Liver (tissue), 9 donors: ENCODE measurements around the gene ACOXL. TPM values are rescaled to one million over a fixed set of nuclear protein-coding genes. Genes with fewer than 3 reads are reported as not detected.

Source experiments
- DNase-seq: peaks from one replicate; pipeline ENCODE4 v3.0.0-alpha.2; 2017; ENCODE audit warnings: low spot score
- H3K27ac ChIP-seq, 2 donors: one replicate each; pipeline ENCODE4 v1.7.0; 2013; ENCODE audit warnings: inconsistent platforms in 2 of 2, low read length in 2 of 2, control low read depth in 1 of 2, low read depth in 1 of 2, mild to moderate bottlenecking in 1 of 2
- H3K27me3 ChIP-seq, 4 donors: one replicate each; pipeline versions ENCODE4 v1.6.1 to v1.7.0; 2013; ENCODE audit warnings: low read length in 3 of 4, inconsistent platforms in 1 of 4, mild to moderate bottlenecking in 1 of 4, moderate library complexity in 1 of 4; ENCODE audit not compliant: control insufficient read depth in 4 of 4, insufficient read depth in 4 of 4
- H3K36me3 ChIP-seq, 4 donors: one replicate each; pipeline versions ENCODE4 v1.6.1 to v1.7.0; 2013; ENCODE audit warnings: low read length in 3 of 4, mild to moderate bottlenecking in 3 of 4, low read depth in 1 of 4, moderate library complexity in 1 of 4; ENCODE audit not compliant: control insufficient read depth in 4 of 4, insufficient read depth in 3 of 4
- H3K4me1 ChIP-seq, 4 donors: one replicate each; pipeline versions ENCODE4 v1.6.1 to v1.7.0; 2013; ENCODE audit warnings: low read length in 3 of 4, mild to moderate bottlenecking in 3 of 4, moderate library complexity in 1 of 4; ENCODE audit not compliant: control insufficient read depth in 4 of 4, insufficient read depth in 4 of 4
- H3K4me3 ChIP-seq, 3 donors: one replicate each; pipeline versions ENCODE4 v1.6.1 to v1.7.0; 2013; ENCODE audit warnings: low read length in 3 of 3, control low read depth in 1 of 3, low read depth in 1 of 3, mild to moderate bottlenecking in 1 of 3
- H3K9ac ChIP-seq, 2 donors: one replicate each; pipeline ENCODE4 v1.7.0; 2013; ENCODE audit warnings: low read length in 2 of 2, mild to moderate bottlenecking in 2 of 2, moderate library complexity in 2 of 2, control low read depth in 1 of 2, low read depth in 1 of 2
- H3K9me3 ChIP-seq, 4 donors: one replicate each; pipeline versions ENCODE4 v1.6.1 to v1.7.0; 2013; ENCODE audit warnings: low read length in 3 of 4; ENCODE audit not compliant: control insufficient read depth in 4 of 4
- ATF3 ChIP-seq: IDR thresholded peaks from 2 replicates; pipeline ENCODE4 v1.6.1; 2016; ENCODE audit warnings: antibody characterized with exemption
- CTCF ChIP-seq: fragments of 150-350 bp; IDR thresholded peaks from 2 replicates; pipeline ENCODE4 v1.5.1; 2017; ENCODE audit warnings: improper control_type of control experiment, low read depth, low read length; ENCODE audit not compliant: missing input control
- EGR1 ChIP-seq, 2 donors: IDR thresholded peaks; 2 replicates each; pipeline ENCODE4 v1.6.1; 2016 to 2018; ENCODE audit warnings: antibody characterized with exemption in 2 of 2, low read depth in 2 of 2
- FOXA1 ChIP-seq: IDR thresholded peaks from 2 replicates; pipeline ENCODE4 v1.6.1; 2016; ENCODE audit warnings: antibody characterized with exemption
- FOXA2 ChIP-seq: IDR thresholded peaks from 2 replicates; pipeline ENCODE4 v1.6.1; 2016; ENCODE audit warnings: antibody characterized with exemption
- GABPA ChIP-seq, 2 donors: IDR thresholded peaks in 1 of 2; conservative IDR thresholded peaks in 1 of 2; 2 replicates each; pipeline ENCODE4 v1.6.1; 2016; ENCODE audit warnings: antibody characterized with exemption in 2 of 2, mild to moderate bottlenecking in 1 of 2, moderate library complexity in 1 of 2
- MAX ChIP-seq: IDR thresholded peaks from 2 replicates; pipeline ENCODE4 v1.6.1; 2016; ENCODE audit warnings: antibody characterized with exemption
- NR2F2 ChIP-seq: IDR thresholded peaks from 2 replicates; pipeline ENCODE4 v1.6.1; 2016; ENCODE audit warnings: antibody characterized with exemption
- RAD21 ChIP-seq, 2 donors: IDR thresholded peaks; 2 replicates each; pipeline ENCODE4 v1.6.1; 2016; ENCODE audit warnings: antibody characterized with exemption in 2 of 2, mild to moderate bottlenecking in 2 of 2
- REST ChIP-seq: IDR thresholded peaks from 2 replicates; pipeline ENCODE4 v1.6.1; 2016; ENCODE audit warnings: antibody characterized with exemption, mild to moderate bottlenecking
- RXRA ChIP-seq, 2 donors: IDR thresholded peaks; 2 replicates each; pipeline ENCODE4 v1.6.1; 2017 to 2018; ENCODE audit warnings: antibody characterized with exemption in 2 of 2, mild to moderate bottlenecking in 1 of 2
- SP1 ChIP-seq: IDR thresholded peaks from 2 replicates; pipeline ENCODE4 v1.6.1; 2018; ENCODE audit warnings: antibody characterized with exemption, mild to moderate bottlenecking
- TAF1 ChIP-seq: conservative IDR thresholded peaks from 2 replicates; pipeline ENCODE4 v1.6.1; 2016; ENCODE audit warnings: antibody characterized with exemption, mild to moderate bottlenecking
- YY1 ChIP-seq: IDR thresholded peaks from 2 replicates; pipeline ENCODE4 v1.6.1; 2016; ENCODE audit warnings: antibody characterized with exemption, mild to moderate bottlenecking
- whole genome bisulfite sequencing: extraction: QIAGEN DNeasy Blood & Tissue Kit; methylation state at CpG from one replicate; pipeline ENCODE4 v1.1.7; 2013; 5-methylcytosine and 5-hydroxymethylcytosine counted together
- polyA plus RNA-seq, 2 donors: library from polyadenylated mRNA; stranded (reverse) in 1 of 2; unstranded in 1 of 2; fragments of 200-250 nt in 1 of 2; fragments of >200 nt in 1 of 2; fragmentation: Nextera tagmentation in 1 of 2; extraction: Ambion mirVana in 1 of 2; gene quantifications; one replicate each; pipeline versions ENCODE4 v1.2.1 to v1.2.3, GENCODE V29; 2013 to 2015
- total RNA-seq, 2 donors: library from RNA; depleted of rRNA; stranded (reverse); fragments of >200 nt; gene quantifications; one replicate each; pipeline ENCODE4 v1.2.3, GENCODE V29; 2014
- donor health status: healthy.
- donor health status: healthy.
- donor health status: healthy.
- donor health status: healthy.
- donor health status: healthy.

ACOXL gene
- total and polyA plus RNA-seq, 4 donors = 0.07 TPM; not detected in 3

- TF ChIP-seq GABPA (IDR thresholded peaks at IDR 0.05 in 1 of 2, conservative IDR thresholded peaks at IDR 0.05 in 1 of 2) (no peak), TAF1 (no peak), FOXA2 (no peak), RXRA (IDR thresholded peaks at IDR 0.05) (no peak), RAD21 (IDR thresholded peaks at IDR 0.05) (no peak), NR2F2 (no peak), YY1 (no peak), ATF3 (no peak), MAX (no peak), EGR1 (IDR thresholded peaks at IDR 0.05; ENCODE audit: low read depth in 2 of 2) (no peak), SP1 (no peak), FOXA1 (no peak)
- H3K27me3 ChIP-seq = no peaks in the 10 kb centered on the region
- 79% methylated on average over 3 of the region's 3 CpGs for WGBS
- no peak for DNase-seq
- no peaks in the 10 kb centered on the region for H3K9me3 ChIP-seq
- no peak overlapping the region for H3K27ac ChIP-seq
- H3K36me3 ChIP-seq = no peaks in the 10 kb centered on the region
- H3K4me3 ChIP-seq = no peak overlapping the region
- H3K9ac ChIP-seq = no peak overlapping the region
- no peaks in the 10 kb centered on the region for H3K4me1 ChIP-seq
These were observed 72.1 kb downstream of the ACOXL start for GRCh38 chr2:110804433-110804832.

GRCh38 chr2:110804915-110805314, 72.5 kb downstream of the ACOXL start:
- no peak overlapping the region for H3K27ac ChIP-seq
- H3K36me3 ChIP-seq = no peaks in the 10 kb centered on the region
- H3K4me1 ChIP-seq = no peaks in the 10 kb centered on the region
- no peak overlapping the region for H3K4me3 ChIP-seq
- no peaks in the 10 kb centered on the region for H3K27me3 ChIP-seq
- no peaks in the 10 kb centered on the region for H3K9me3 ChIP-seq
- H3K9ac ChIP-seq = no peak overlapping the region
- DNase-seq = no peak
- TF ChIP-seq CTCF (no peak), GABPA (IDR thresholded peaks at IDR 0.05 in 1 of 2, conservative IDR thresholded peaks at IDR 0.05 in 1 of 2) (no peak), YY1 (no peak), ATF3 (no peak), RXRA (IDR thresholded peaks at IDR 0.05) (no peak), TAF1 (no peak), EGR1 (IDR thresholded peaks at IDR 0.05; ENCODE audit: low read depth in 2 of 2) (no peak), FOXA2 (no peak), FOXA1 (no peak), REST (no peak)
- WGBS = 76% methylated on average over 10 of the region's 10 CpGs
